ENCODE data around the gene CHST3. TPM values are rescaled to one million over a fixed set of nuclear protein-coding genes. Genes with fewer than 3 reads are reported as not detected.
A peak's percentile ranks its signal among the peaks of the same experiment; 100 is the strongest.

Gene CHST3
- total and polyA plus RNA-seq, 9 of the 15 experiments (the other 6 are each of a cell fraction or from before 2014, with no cell fraction given): 0.01 to 1.3 (median 0.15) TPM

- Histone ChIP-seq H3K4me2 (ENCODE audit: insufficient read depth, low read length) (no peak overlapping the region), H3K79me2 (ENCODE audit: control insufficient read depth, insufficient read depth, low read length) (no peaks in the 10 kb centered on the region), H3K9me1 (ENCODE audit: control insufficient read depth, insufficient read depth, low read length) (no peaks in the 10 kb centered on the region), H3K9me3 (replicated peaks; ENCODE audit: control insufficient read depth, insufficient read depth, low read depth, low read length) (no peaks in the 10 kb centered on the region), H3K4me3 (no peak overlapping the region), H2AFZ (ENCODE audit: low read depth, low read length) (no peak overlapping the region), H3K4me1 (replicated peaks in 1 of 2; ENCODE audit: control insufficient read depth in 2 of 2, insufficient read depth in 2 of 2, low read length in 2 of 2) (peaks cover 0 to 18% of the 10 kb centered on the region in 2 experiments; a peak in 2 of 5 replicates), H3K27me3 (ENCODE audit: control insufficient read depth in 2 of 2, insufficient read depth in 2 of 2, low read length in 2 of 2) (peaks cover 45 to 84% of the 10 kb centered on the region in 2 experiments), H4K20me1 (replicated peaks; ENCODE audit: control insufficient read depth, insufficient read depth, low read length) (no peaks in the 10 kb centered on the region), H3K36me3 (ENCODE audit: control insufficient read depth, insufficient read depth, low read length) (no peaks in the 10 kb centered on the region), H3K27ac (ENCODE audit: extremely low read depth, low read depth, low read length) (no peak overlapping the region), H3K9ac (ENCODE audit: insufficient read depth in 1 of 2, low read depth in 2 of 2, low read length in 2 of 2) (no peak overlapping the region)
- ChIA-PET CTCF (ENCODE audit: low intra/inter-chr PET ratio) (interaction anchor here (0.7 to 1.1 kb wide), 2 partner anchors 80 to 481 kb away, joined by 3 to 4 read pairs; no protein-coding TSS in a partner anchor), POLR2A (interaction anchor here (0.6 to 1.0 kb wide), 2 partner anchors 17 to 228 kb away, joined by 3 read pairs; no protein-coding TSS in a partner anchor)
- intact Hi-C loops (cut with micrococcal nuclease): no loop called here
- no TSS peak for BruUV-seq (replicated peaks)
- ATAC-seq (no peak), DNase-seq (ENCODE audit: extremely low read depth in 1 of 4, low spot score in 3 of 4) (no peak), FAIRE-seq (no peak)
- 2% methylated on average over 11 of the region's 11 CpGs for WGBS (ENCODE audit: insufficient coverage, low coverage, missing lambda C conversion rate)
- in situ Hi-C loops (cut with MboI): no loop called here
- TF ChIP-seq CEBPB (tag; IDR thresholded peaks at IDR 0.05) (peak; percentile 40), ATF3 (IDR thresholded peaks at IDR 0.05) (peak; percentile 49; the same call in 1 of the 2 replicates), ATF3 (CRISPR knock-in tag; conservative IDR thresholded peaks at IDR 0.05) (no peak), TBL1XR1 (IDR thresholded peaks at IDR 0.05; ENCODE audit: low read length in 2 of 2) (no peak), JUND (IDR thresholded peaks at IDR 0.05; ENCODE audit: borderline replicate concordance, low read depth, low read length) (peak; percentile 64; the same call in 1 of the 2 replicates), JUND (tag; IDR thresholded peaks at IDR 0.05; ENCODE audit: borderline replicate concordance, low read depth, low read length) (peak; percentile 51; the same call in 1 of the 3 replicates), HMG20B (CRISPR knock-in tag; IDR thresholded peaks at IDR 0.05) (no peak)
- TF ChIP-seq, protein P1, sequence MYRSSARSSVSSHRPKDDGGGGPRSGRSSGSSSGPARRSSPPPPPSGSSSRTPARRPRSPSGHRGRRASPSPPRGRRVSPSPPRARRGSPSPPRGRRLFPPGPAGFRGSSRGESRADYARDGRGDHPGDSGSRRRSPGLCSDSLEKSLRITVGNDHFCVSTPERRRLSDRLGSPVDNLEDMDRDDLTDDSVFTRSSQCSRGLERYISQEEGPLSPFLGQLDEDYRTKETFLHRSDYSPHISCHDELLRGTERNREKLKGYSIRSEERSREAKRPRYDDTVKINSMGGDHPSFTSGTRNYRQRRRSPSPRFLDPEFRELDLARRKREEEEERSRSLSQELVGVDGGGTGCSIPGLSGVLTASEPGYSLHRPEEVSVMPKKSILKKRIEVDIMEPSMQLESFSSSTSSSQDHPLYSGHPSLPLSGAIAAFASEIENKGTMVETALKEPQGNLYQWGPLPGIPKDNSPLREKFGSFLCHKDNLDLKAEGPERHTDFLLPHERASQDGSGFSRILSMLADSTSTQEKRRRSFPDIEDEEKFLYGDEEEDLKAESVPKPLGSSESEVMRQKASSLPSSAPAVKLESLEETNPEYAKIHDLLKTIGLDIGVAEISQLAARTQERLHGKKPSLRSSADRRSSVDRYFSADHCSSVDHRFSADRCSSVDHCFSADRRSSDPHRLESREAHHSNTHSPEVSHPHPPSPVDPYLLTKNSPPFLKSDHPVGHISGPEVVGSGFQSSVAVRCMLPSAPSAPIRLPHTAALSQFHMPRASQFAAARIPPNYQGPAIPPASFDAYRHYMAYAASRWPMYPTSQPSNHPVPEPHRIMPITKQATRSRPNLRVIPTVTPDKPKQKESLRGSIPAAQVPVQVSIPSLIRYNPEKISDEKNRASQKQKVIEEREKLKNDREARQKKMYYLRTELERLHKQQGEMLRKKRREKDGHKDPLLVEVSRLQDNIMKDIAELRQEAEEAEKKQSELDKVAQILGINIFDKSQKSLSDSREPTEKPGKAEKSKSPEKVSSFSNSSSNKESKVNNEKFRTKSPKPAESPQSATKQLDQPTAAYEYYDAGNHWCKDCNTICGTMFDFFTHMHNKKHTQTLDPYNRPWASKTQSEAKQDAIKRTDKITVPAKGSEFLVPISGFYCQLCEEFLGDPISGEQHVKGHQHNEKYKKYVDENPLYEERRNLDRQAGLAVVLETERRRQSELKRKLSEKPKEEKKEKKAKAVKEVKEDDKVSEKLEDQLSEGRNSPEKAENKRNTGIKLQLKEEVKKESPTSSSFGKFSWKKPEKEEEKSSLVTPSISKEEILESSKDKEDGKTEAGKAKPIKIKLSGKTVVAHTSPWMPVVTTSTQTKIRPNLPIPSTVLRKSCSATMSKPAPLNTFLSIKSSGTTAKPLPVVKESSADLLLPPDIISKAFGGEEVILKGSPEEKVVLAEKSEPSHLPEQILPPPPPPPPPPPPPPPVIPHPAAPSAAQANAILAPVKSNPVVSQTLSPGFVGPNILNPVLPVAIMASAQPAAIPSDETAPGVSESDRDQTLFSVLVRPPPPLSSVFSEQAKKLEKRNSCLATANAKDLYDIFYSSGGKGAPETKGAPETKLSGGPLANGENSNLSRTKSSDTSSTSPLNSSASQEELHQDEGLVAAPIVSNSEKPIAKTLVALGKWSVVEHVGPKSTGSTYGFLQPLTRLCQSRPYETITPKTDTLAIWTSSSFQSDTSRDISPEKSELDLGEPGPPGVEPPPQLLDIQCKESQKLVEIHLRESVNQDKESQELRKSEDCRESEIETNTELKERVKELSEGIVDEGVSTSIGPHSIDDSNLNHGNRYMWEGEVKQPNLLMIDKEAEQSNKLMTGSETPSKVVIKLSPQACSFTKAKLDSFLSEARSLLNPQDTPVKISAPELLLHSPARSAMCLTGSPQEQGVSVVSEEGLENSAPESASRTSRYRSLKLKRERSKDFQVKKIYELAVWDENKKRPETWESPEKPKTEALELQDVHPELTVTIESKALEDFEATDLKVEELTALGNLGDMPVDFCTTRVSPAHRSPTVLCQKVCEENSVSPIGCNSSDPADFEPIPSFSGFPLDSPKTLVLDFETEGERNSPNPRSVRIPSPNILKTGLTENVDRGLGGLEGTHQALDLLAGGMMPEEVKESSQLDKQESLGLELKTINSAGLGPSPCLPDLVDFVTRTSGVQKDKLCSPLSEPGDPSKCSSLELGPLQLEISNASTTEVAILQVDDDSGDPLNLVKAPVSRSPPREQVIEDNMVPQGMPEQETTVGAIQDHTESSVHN (IDR thresholded peaks at IDR 0.05; ENCODE audit: borderline replicate concordance in 1 of 2, low read depth in 1 of 2): no peak
- TF ChIP-seq, protein P2, sequence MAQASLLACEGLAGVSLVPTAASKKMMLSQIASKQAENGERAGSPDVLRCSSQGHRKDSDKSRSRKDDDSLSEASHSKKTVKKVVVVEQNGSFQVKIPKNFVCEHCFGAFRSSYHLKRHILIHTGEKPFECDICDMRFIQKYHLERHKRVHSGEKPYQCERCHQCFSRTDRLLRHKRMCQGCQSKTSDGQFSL (CRISPR knock-in tag; IDR thresholded peaks at IDR 0.05): peak; percentile 63; the same call in 1 of the 2 replicates
- TF ChIP-seq, protein P2 (tag; IDR thresholded peaks at IDR 0.05): no peak
Observed at GRCh38 chr10:71968553-71969474, 4.6 kb downstream of the CHST3 start.

All from K562 (cell line).